IPS-11a (cell line): Measurements from ENCODE around the gene APOBR.
"Not testable (repeated sequence)": the region's sequence is repeated elsewhere in the genome, so short reads cannot be mapped to it uniquely, and the experiment has no call there.

ENCODE experiments used
- H3K4me3 ChIP-seq: one replicate; pipeline ENCODE4 v1.5.1; 2013; ENCODE audit warnings: low read depth, low read length, control low read depth

The APOBR gene

GRCh38 chr16:28526201-28527099 lies 32.0 kb downstream of the APOBR start:
- no peak overlapping the region for H3K4me3 ChIP-seq

DNA sequence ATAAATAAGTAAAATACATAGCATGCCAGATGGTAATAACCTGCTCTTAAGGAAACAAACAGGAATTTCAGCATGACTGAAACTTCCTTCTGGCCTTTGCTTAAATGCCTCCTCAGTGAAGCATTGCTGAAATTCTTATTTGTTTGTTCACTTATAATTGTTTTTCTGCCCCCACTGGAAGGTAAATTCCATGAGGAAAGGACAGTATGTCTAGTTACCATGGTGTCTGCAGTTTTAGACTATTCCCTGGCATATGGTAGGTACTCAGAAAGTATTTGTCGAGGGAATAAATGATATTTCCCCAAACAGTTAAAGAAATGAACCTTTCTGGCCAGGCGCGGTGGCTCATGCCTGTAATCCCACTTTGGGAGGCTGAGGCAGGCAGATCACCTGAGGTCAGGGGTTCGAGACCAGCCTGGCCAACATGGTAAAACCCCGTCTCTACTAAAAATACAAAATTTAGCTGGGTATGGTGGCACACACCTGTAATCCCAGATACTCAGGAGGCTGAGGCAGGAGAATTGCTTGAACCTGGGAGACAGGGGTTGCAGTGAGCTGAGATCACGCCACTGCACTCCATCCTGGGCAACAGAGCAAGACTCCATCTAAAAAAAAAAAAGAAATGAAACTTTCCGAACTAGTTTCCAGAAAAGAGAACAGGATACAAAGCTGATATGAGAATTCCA lies 32.8 kb downstream of the APOBR start:
- not testable (repeated sequence) for H3K4me3 ChIP-seq

DNA sequence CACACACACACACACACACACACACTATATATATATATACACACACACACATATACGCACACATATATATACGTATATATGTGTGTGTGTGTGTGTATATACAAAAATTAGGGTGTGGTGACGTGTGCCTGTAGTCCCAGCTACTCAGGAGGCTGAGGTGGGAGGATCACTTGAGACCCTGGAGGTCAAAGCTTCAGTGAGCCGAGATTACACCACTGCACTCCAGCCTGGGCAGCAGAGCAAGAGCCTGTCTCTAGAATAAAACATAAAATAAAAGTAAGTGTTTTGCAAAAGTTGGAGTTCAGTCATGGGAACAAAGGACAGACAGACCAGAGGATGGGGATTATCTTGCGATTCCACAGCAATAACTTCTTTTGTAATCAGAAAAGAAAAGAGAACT lies 33.5 kb downstream of the APOBR start:
- no peak overlapping the region for H3K4me3 ChIP-seq

DNA sequence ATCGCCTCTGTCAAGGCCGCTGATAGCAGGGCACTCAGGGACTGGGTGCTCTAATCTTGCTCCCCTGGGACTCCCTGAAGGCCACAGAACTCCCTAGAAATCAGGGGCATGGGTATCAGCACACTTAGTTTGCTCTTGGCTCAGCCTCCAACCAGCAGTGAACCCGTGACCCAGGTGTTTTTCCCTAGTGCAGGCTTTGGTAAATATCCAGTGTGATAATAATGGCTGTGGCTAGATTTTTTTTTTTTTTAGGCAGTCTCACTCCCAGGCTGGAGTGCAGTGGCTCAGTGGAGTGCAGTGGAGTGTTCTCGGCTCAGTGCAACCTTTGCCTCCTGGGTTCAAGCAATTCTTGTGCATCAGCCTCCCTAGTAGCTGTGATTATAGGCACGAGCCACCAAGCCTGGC lies 34.0 kb downstream of the APOBR start:
- no peak overlapping the region for H3K4me3 ChIP-seq

- H3K4me3 ChIP-seq, result no peak overlapping the region
Observed at GRCh38 chr16:28529124-28529523, 34.7 kb downstream of the APOBR start.

GRCh38 chr16:28531777-28532744 lies 37.6 kb downstream of the APOBR start:
- H3K4me3 ChIP-seq, result no peak overlapping the region

GRCh38 chr16:28532940-28533647 lies 38.7 kb downstream of the APOBR start:
- no peak overlapping the region for H3K4me3 ChIP-seq

DNA sequence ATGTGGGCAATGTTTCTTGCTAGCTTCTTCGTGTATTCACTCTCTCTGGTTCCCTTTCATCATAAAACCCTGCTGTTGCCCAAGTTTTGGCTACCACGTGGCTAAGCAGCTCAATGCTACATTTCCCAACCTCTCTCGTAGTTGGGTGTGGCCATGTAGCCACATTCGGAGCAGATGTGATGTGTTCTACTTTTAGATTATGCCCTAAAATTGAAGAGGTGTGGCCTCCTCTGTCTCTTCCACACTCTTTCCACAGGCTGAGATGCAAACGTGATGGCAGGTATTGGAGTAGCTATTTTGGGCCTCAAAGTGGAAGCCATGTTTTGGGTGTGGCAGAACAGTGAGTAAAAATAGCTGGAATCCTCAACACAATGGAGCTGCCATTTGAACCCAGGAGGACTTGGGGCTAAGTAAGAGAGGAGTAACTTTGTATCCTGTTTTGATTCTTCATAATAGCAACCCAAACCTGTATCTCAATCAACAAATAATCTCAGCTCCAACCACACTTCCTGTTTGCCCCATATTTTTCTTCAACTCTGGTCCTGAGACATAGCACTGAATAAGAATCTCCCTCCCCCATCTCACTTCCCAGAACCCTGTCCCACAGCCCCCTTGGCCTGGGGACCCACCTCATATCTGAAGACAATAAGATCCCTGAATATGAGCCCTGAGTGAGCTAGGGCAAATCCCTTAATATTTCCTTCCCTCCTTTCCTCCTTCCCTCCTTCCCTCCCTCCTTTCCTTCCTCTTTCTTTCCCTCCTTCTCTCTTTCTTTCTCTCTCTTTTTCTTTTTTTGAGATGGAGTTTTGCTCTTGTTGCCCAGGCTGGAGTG lies 40.3 kb downstream of the APOBR start:
- H3K4me3 ChIP-seq, result no peak overlapping the region

DNA sequence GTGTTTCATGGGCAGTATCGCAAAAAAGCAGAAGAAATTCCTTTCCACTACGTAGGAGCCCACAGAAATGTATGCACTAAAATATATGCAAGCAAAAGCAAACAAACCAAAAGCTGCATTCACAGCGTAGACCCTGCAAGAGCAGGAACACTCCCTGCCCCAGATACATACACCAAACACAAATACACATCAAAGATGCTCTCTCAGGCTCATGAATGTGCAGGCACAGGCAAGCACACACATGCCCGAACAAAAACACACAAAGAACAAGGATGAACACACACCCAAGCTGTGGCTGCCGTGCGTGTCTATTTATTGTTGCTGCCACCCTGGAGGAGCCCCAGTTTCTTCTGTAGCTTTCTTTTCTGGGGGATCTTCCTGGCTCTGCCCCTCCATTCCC lies 42.6 kb downstream of the APOBR start:
- H3K4me3 ChIP-seq, result no peak overlapping the region

- no peak overlapping the region for H3K4me3 ChIP-seq
Observed at GRCh38 chr16:28537964-28538732, 43.7 kb downstream of the APOBR start.

- no peak within 1 kb of the TSS for H3K4me3 ChIP-seq
Observed at GRCh38 chr16:28538733-28539596, 44.5 kb downstream of the APOBR start, which contains the start of gene NUPR1. Gene NUPR1 (minus strand): TSS chr16:28538974. CDS start chr16:28538907, 67 bp downstream.

GRCh38 chr16:28540346-28540745 lies 45.9 kb downstream of the APOBR start:
- H3K4me3 ChIP-seq, result no peak overlapping the region

DNA sequence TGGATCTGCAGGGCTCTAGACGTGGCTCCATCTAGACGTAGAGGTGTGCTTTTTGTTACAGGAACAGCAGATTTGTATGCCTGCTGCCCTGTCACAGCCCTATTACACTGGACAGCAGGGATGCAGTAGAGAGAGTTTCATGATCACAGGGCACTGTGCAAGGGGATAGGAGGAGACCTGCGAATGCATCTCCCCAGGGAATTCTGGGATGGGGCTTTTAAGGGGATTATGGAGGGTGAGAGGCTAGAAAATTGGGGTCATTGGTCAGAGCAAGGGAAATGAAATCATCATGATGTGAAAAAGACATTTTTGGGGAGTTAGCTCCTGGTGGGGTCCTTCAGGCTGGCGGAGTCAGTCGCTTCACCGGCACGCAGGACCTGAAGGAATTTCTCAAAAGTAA lies 48.2 kb downstream of the APOBR start:
- no peak overlapping the region for H3K4me3 ChIP-seq

- no peak overlapping the region for H3K4me3 ChIP-seq
Observed at GRCh38 chr16:28543072-28543471, 48.6 kb downstream of the APOBR start.

GRCh38 chr16:28544998-28545397 lies 50.6 kb downstream of the APOBR start:
- H3K4me3 ChIP-seq, result no peak overlapping the region

DNA sequence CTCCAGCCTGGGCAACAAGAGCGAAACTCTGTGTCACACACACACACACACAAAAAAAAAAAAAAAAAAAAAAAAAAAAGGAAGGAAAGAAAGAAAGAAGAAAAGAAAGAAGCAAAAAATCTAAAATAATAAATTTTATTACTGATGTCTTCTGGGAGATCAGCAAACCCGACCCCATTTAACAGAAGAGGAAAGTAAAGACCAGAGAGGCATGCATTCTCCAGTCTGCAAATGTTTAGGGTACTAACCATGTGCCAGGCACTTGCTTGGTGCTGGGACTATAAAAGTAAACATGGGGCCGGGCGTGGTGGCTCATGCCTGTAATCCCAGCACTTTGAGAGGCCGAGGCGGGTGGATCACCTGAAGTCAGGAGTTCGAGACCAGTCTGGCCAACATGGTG lies 51.5 kb downstream of the APOBR start:
- not testable (repeated sequence) for H3K4me3 ChIP-seq

GRCh38 chr16:28546626-28547025 lies 52.2 kb downstream of the APOBR start:
- no peak overlapping the region for H3K4me3 ChIP-seq

DNA sequence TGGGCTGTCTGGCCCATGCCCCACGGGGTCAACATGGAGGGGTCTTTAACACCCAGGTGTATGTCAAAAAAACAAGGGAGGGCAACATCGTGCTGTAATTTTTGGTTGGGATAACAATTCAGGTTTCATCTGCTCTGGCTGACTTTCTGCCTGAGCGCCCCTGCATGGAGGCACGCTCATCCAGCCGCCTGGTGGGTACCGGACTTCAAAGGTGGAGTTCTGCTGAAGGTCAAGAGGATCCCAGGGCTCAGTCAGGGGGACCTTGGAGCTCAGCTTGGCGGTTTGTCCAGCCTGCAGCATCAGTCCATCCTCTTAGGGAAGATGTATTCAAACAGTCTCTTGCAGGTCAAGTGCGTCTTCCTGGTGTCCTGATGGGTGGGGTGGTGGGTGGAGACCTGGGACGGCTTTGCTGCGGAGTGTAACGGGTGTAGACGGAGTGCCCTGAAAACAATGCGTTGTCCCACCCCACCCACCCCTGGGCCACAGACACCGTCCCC lies 53.9 kb downstream of the APOBR start:
- no peak overlapping the region for H3K4me3 ChIP-seq
